Measurements from ENCODE around the gene PITHD1. TPM values are rescaled to one million over a fixed set of nuclear protein-coding genes. Genes with fewer than 3 reads are reported as not detected.

PITHD1 gene
- total and polyA plus RNA-seq, 2 donors (not counting 3 experiments of a cell fraction or from before 2014, with no cell fraction given), result 35.8 to 43.1 TPM

GRCh38 chr1:23751815-23752200 lies 26.4 kb upstream of the PITHD1 start:
- H3K27ac ChIP-seq (ENCODE audit: insufficient read depth, low read depth, low read length), result no peak overlapping the region
- TF ChIP-seq POLR2AphosphoS5 (IDR thresholded peaks at IDR 0.05; ENCODE audit: insufficient read depth, low read depth, low read length), result no peak
- TF ChIP-seq MAX (IDR thresholded peaks at IDR 0.05; ENCODE audit: insufficient read depth, insufficient read length), result no peak
- no peak for TF ChIP-seq JUN (IDR thresholded peaks at IDR 0.05; ENCODE audit: borderline replicate concordance, insufficient read depth, insufficient read length, low read depth)
- TF ChIP-seq EZH2 (IDR thresholded peaks at IDR 0.05; ENCODE audit: borderline replicate concordance, low read depth, low read length, severe bottlenecking), result no peak
- TF ChIP-seq GATA2 (IDR thresholded peaks at IDR 0.05; ENCODE audit: insufficient read depth, insufficient read length, low read depth, low read length), result no peak
- no peak for TF ChIP-seq POLR2A (IDR thresholded peaks at IDR 0.05; ENCODE audit: low read depth, low read length)
- no peak for TF ChIP-seq FOS (IDR thresholded peaks at IDR 0.05; ENCODE audit: borderline replicate concordance, insufficient read depth, low read length)
- TF ChIP-seq MYC (IDR thresholded peaks at IDR 0.05; ENCODE audit: low read depth, low read length), result no peak
- no peak for TF ChIP-seq CTCF (IDR thresholded peaks at IDR 0.05; ENCODE audit: extremely low read depth in 1 of 2, insufficient read depth in 1 of 2, low read depth in 1 of 2, low read length in 2 of 2)
- H3K9me1 ChIP-seq (replicated peaks; ENCODE audit: control insufficient read depth, extremely low read depth, insufficient read depth, low read length), result no peaks in the 10 kb centered on the region
- no peak overlapping the region for H3K4me3 ChIP-seq (replicated peaks in 1 of 3; ENCODE audit: insufficient read depth in 1 of 3, low read depth in 1 of 3, low read length in 3 of 3)
- H3K4me2 ChIP-seq (ENCODE audit: insufficient read depth, low read length), result no peak overlapping the region
- FAIRE-seq (no peak), DNase-seq (ENCODE audit: low read depth, low spot score) (no peak)
- ChIA-PET POLR2A (no interaction called here), CTCF (interaction anchor here (1.2 kb wide), 1 partner anchor 208 kb away, joined by 3 read pairs; no protein-coding TSS in a partner anchor)
- H2AFZ ChIP-seq (ENCODE audit: low read depth, low read length), result no peak overlapping the region
- intact Hi-C loops (cut with micrococcal nuclease) (loop anchor here (1.0 kb wide), 1 partner anchor 208 kb away; no protein-coding TSS in a partner anchor), dilution Hi-C loops (cut with MboI; ENCODE audit: extremely low pct_ligation_motif_present, low sequenced_read_pairs) (no loop called here)
- no peaks in the 10 kb centered on the region for H3K4me1 ChIP-seq (ENCODE audit: control insufficient read depth, extremely low read depth, insufficient read depth, low read length)
- peaks cover 15% of the 10 kb centered on the region for H4K20me1 ChIP-seq (replicated peaks; ENCODE audit: control insufficient read depth, extremely low read depth, insufficient read depth, low read length)
- H3K9me3 ChIP-seq (replicated peaks; ENCODE audit: control insufficient read depth, insufficient read depth, low read length), result no peaks in the 10 kb centered on the region
- H3K27me3 ChIP-seq (ENCODE audit: control insufficient read depth in 2 of 2, insufficient read depth in 2 of 2, low read length in 2 of 2), result no peaks in the 10 kb centered on the region
- H3K9ac ChIP-seq (replicated peaks; ENCODE audit: extremely low read depth, insufficient read depth, low read length), result no peak overlapping the region
- peaks cover 51 to 56% of the 10 kb centered on the region in 2 experiments for H3K36me3 ChIP-seq (ENCODE audit: control insufficient read depth in 2 of 2, extremely low read depth in 1 of 2, insufficient read depth in 2 of 2, low read length in 2 of 2)
- BruUV-seq (replicated peaks), result no TSS peak
- H3K79me2 ChIP-seq (ENCODE audit: control insufficient read depth, insufficient read depth, low read length), result peaks cover 42% of the 10 kb centered on the region
